Neutrophil (primary cell): ENCODE measurements around the gene SLC17A9.

Source experiments
- H3K27ac ChIP-seq: fragments of 200-600 bp; sonication (generic); 2 replicates; pipeline ENCODE4 v1.5.1; 2016; ENCODE audit warnings: mild to moderate bottlenecking, moderate library complexity
- H3K27me3 ChIP-seq: fragments of 200-600 bp; sonication (generic); 2 replicates; pipeline ENCODE4 v1.6.0; 2016; ENCODE audit warnings: mild to moderate bottlenecking
- H3K36me3 ChIP-seq: fragments of 200-600 bp; sonication (generic); 2 replicates; pipeline ENCODE4 v1.5.1; 2017
- H3K4me1 ChIP-seq, 2 experiments: fragments of 200-600 bp in 1 of 2; sonication (generic) in 1 of 2; 1 replicate in 1 of 2; 2 replicates in 1 of 2; pipeline versions ENCODE4 v1.5.1 to v1.6.1; 2013 to 2016; ENCODE audit warnings: low read depth in 1 of 2, low read length in 1 of 2, mild to moderate bottlenecking in 1 of 2, moderate library complexity in 1 of 2; ENCODE audit not compliant: control insufficient read depth in 1 of 2, insufficient read depth in 1 of 2
- H3K4me3 ChIP-seq, 2 experiments: fragments of 200-600 bp in 1 of 2; sonication (generic) in 1 of 2; 1 replicate in 1 of 2; 2 replicates in 1 of 2; pipeline ENCODE4 v1.5.1; 2013 to 2016; ENCODE audit warnings: low read depth in 1 of 2, low read length in 1 of 2, mild to moderate bottlenecking in 1 of 2, moderate library complexity in 1 of 2
- H3K9me3 ChIP-seq: fragments of 200-600 bp; sonication (generic); 2 replicates; pipeline ENCODE4 v1.5.1; 2016
- CTCF ChIP-seq: fragments of 200-600 bp; sonication (generic); IDR thresholded peaks from 2 replicates; pipeline ENCODE4 v1.5.1; 2016; ENCODE audit warnings: antibody characterized with exemption

Gene SLC17A9

GRCh38 chr20:62982124-62983075, 29.9 kb downstream of the SLC17A9 start:
- H3K4me3 ChIP-seq: no peak overlapping the region
- H3K4me1 ChIP-seq: peaks cover 0 to 4% of the 10 kb centered on the region in 2 experiments
- TF ChIP-seq CTCF: no peak
- no peaks in the 10 kb centered on the region for H3K36me3 ChIP-seq
- no peak overlapping the region for H3K27ac ChIP-seq
- no peaks in the 10 kb centered on the region for H3K9me3 ChIP-seq
- peaks cover 97% of the 10 kb centered on the region for H3K27me3 ChIP-seq

GRCh38 chr20:62983210-62983609, 30.7 kb downstream of the SLC17A9 start:
- TF ChIP-seq CTCF: no peak
- H3K36me3 ChIP-seq: no peaks in the 10 kb centered on the region
- peaks cover 97% of the 10 kb centered on the region for H3K27me3 ChIP-seq
- no peaks in the 10 kb centered on the region for H3K4me1 ChIP-seq
- H3K27ac ChIP-seq: no peak overlapping the region
- H3K4me3 ChIP-seq: no peak overlapping the region
- no peaks in the 10 kb centered on the region for H3K9me3 ChIP-seq

- H3K27me3 ChIP-seq: peaks cover 94% of the 10 kb centered on the region
- TF ChIP-seq CTCF: no peak
- no peaks in the 10 kb centered on the region for H3K36me3 ChIP-seq
- no peaks in the 10 kb centered on the region for H3K4me1 ChIP-seq
- no peak overlapping the region for H3K4me3 ChIP-seq
- H3K9me3 ChIP-seq: no peaks in the 10 kb centered on the region
- no peak overlapping the region for H3K27ac ChIP-seq
Measured at GRCh38 chr20:62984666-62985443, 32.3 kb downstream of the SLC17A9 start.

GRCh38 chr20:62985444-62985778, 32.9 kb downstream of the SLC17A9 start:
- no peak overlapping the region for H3K4me3 ChIP-seq
- no peaks in the 10 kb centered on the region for H3K4me1 ChIP-seq
- no peak for TF ChIP-seq CTCF
- peaks cover 93% of the 10 kb centered on the region for H3K27me3 ChIP-seq
- no peaks in the 10 kb centered on the region for H3K9me3 ChIP-seq
- H3K27ac ChIP-seq: no peak overlapping the region
- H3K36me3 ChIP-seq: no peaks in the 10 kb centered on the region

- Histone ChIP-seq H3K36me3 (no peaks in the 10 kb centered on the region), H3K27me3 (peaks cover 93% of the 10 kb centered on the region), H3K9me3 (no peaks in the 10 kb centered on the region), H3K4me1 (no peaks in the 10 kb centered on the region), H3K4me3 (no peak overlapping the region), H3K27ac (no peak overlapping the region)
- TF ChIP-seq CTCF: no peak
Measured at GRCh38 chr20:62986257-62986800, 33.8 kb downstream of the SLC17A9 start.
